Keratinocyte (primary cell): ENCODE data around the gene KCNB1. TPM values are rescaled to one million over a fixed set of nuclear protein-coding genes. Genes with fewer than 3 reads are reported as not detected.

ENCODE experiments used
- DNase-seq: peaks from one replicate; pipeline ENCODE4 v3.0.0-alpha.2; 2011; ENCODE audit warnings: low read depth, missing footprints, low spot score
- FAIRE-seq: peaks from 2 replicates; lab custom pipeline; 2011; peaks lifted over from hg19 to GRCh38; lab: Jason Lieb, UNC
- H2AFZ ChIP-seq: 2 replicates; pipeline ENCODE4 v1.6.0; 2012; ENCODE audit warnings: low read length, control low read depth, inconsistent platforms; ENCODE audit not compliant: control insufficient read depth
- H3K27ac ChIP-seq: 2 replicates; pipeline ENCODE4 v1.5.1; 2011; ENCODE audit warnings: low read length; ENCODE audit not compliant: control insufficient read depth, insufficient read depth
- H3K27me3 ChIP-seq: 3 replicates; pipeline ENCODE4 v1.6.0; 2011; ENCODE audit warnings: low read length; ENCODE audit not compliant: control insufficient read depth, insufficient read depth; ENCODE audit errors: extremely low read depth
- H3K36me3 ChIP-seq, 2 experiments: 2 replicates in 1 of 2; 3 replicates in 1 of 2; pipeline ENCODE4 v1.5.1; 2011; ENCODE audit warnings: low read length in 2 of 2, mild to moderate bottlenecking in 1 of 2; ENCODE audit not compliant: control insufficient read depth in 2 of 2, insufficient read depth in 2 of 2; ENCODE audit errors: extremely low read depth in 1 of 2
- H3K4me1 ChIP-seq: 3 replicates; pipeline ENCODE4 v1.5.1; 2011; ENCODE audit warnings: low read length; ENCODE audit not compliant: control insufficient read depth, insufficient read depth; ENCODE audit errors: extremely low read depth
- H3K4me2 ChIP-seq: 3 replicates; pipeline ENCODE4 v1.6.0; 2011; ENCODE audit warnings: low read depth, low read length; ENCODE audit not compliant: control insufficient read depth, insufficient read depth; ENCODE audit errors: extremely low read depth
- H3K4me3 ChIP-seq, 3 experiments: fragments of 200-600 bp in 1 of 3; sonication (generic) in 1 of 3; 2 replicates in 2 of 3; 3 replicates in 1 of 3; pipeline ENCODE4 v1.5.1; 2011 to 2016; ENCODE audit warnings: low read length in 3 of 3, mild to moderate bottlenecking in 3 of 3, control low read depth in 2 of 3, inconsistent platforms in 1 of 3, low read depth in 1 of 3, mixed read lengths in 1 of 3, mixed run types in 1 of 3, moderate library complexity in 1 of 3; ENCODE audit not compliant: control insufficient read depth in 2 of 3, insufficient read depth in 2 of 3; ENCODE audit errors: extremely low read depth in 1 of 3
- H3K79me2 ChIP-seq: 2 replicates; pipeline ENCODE4 v1.6.0; 2012; ENCODE audit warnings: low read length; ENCODE audit not compliant: control insufficient read depth, insufficient read depth
- H3K9ac ChIP-seq: 3 replicates; pipeline ENCODE4 v1.6.0; 2011; ENCODE audit warnings: low read length; ENCODE audit not compliant: control insufficient read depth, insufficient read depth; ENCODE audit errors: extremely low read depth
- H3K9me1 ChIP-seq: 3 replicates; pipeline ENCODE4 v1.6.0; 2011; ENCODE audit warnings: low read length; ENCODE audit not compliant: control insufficient read depth, insufficient read depth; ENCODE audit errors: extremely low read depth
- H3K9me3 ChIP-seq: 2 replicates; pipeline ENCODE4 v1.5.1; 2012; ENCODE audit warnings: low read depth, low read length; ENCODE audit not compliant: control insufficient read depth
- H4K20me1 ChIP-seq: 3 replicates; pipeline ENCODE4 v1.6.0; 2011; ENCODE audit warnings: low read length; ENCODE audit not compliant: control insufficient read depth, insufficient read depth; ENCODE audit errors: extremely low read depth
- CTCF ChIP-seq, 3 experiments: IDR thresholded peaks in 1 of 3; conservative IDR thresholded peaks in 1 of 3; optimal IDR thresholded peaks in 1 of 3; 2 replicates in 2 of 3; 3 replicates in 1 of 3; pipeline versions ENCODE3 to v1.5.1; 2011; ENCODE audit warnings: low read length in 3 of 3, mild to moderate bottlenecking in 3 of 3, moderate library complexity in 2 of 3, control low read depth in 1 of 3, inconsistent platforms in 1 of 3; ENCODE audit not compliant: insufficient read depth in 2 of 3; ENCODE audit errors: extremely low read depth in 1 of 3
- EZH2 ChIP-seq: IDR thresholded peaks from one replicate; pipeline ENCODE4 v1.6.1; 2012; ENCODE audit warnings: inconsistent platforms, mild to moderate bottlenecking, low read length, moderate library complexity
- dilution Hi-C: fragments of 300-500 bp; cut with MboI; formaldehyde crosslinking; loops from one replicate; pipeline ENCODE4 v1.7.0; 2020; ENCODE audit warnings: low sequenced_read_pairs; ENCODE audit not compliant: extremely low pct_ligation_motif_present
- polyA plus RNA-seq, 5 experiments: library from polyadenylated mRNA; depleted of rRNA in 3 of 5; stranded (reverse) in 3 of 5; stranded (forward) in 1 of 5; unstranded in 1 of 5; fragments of >200 nt; gene quantifications; 1 replicate in 1 of 5; 2 replicates in 3 of 5; 3 replicates in 1 of 5; pipeline versions ENCODE4 v1.2.1 to v1.2.3, GENCODE V29; 2011 to 2012; ENCODE audit warnings: missing spikeins in 2 of 5, low read depth in 1 of 5, low replicate concordance in 1 of 5

The KCNB1 gene
- polyA plus RNA-seq, 1 donor (not counting 4 experiments of a cell fraction or from before 2014, with no cell fraction given), result not detected

GRCh38 chr20:49336786-49337185, 145.7 kb downstream of the KCNB1 start:
- Histone ChIP-seq H3K9me1 (no peaks in the 10 kb centered on the region), H3K9ac (no peak overlapping the region), H3K4me1 (no peaks in the 10 kb centered on the region), H3K36me3 (no peaks in the 10 kb centered on the region), H3K9me3 (no peaks in the 10 kb centered on the region), H2AFZ (no peak overlapping the region), H4K20me1 (no peaks in the 10 kb centered on the region), H3K4me2 (no peak overlapping the region), H3K79me2 (no peaks in the 10 kb centered on the region), H3K4me3 (no peak overlapping the region), H3K27me3 (peaks cover 11% of the 10 kb centered on the region), H3K27ac (no peak overlapping the region)
- FAIRE-seq, result no peak
- dilution Hi-C loops, result no loop called here
- TF ChIP-seq EZH2, result no peak
- TF ChIP-seq CTCF (optimal IDR thresholded peaks at IDR 0.05 in 1 of 3, IDR thresholded peaks at IDR 0.05 in 1 of 3, conservative IDR thresholded peaks at IDR 0.05 in 1 of 3; ENCODE audit: extremely low read depth in 1 of 3, insufficient read depth in 2 of 3, low read length in 3 of 3), result no peak
- no peak for DNase-seq

- H3K9ac ChIP-seq, result no peak overlapping the region
- no peak overlapping the region for H2AFZ ChIP-seq
- no peaks in the 10 kb centered on the region for H3K79me2 ChIP-seq
- H3K9me3 ChIP-seq, result no peaks in the 10 kb centered on the region
- no peak overlapping the region for H3K4me3 ChIP-seq
- no peaks in the 10 kb centered on the region for H3K4me1 ChIP-seq
- DNase-seq, result no peak
- H3K9me1 ChIP-seq, result no peaks in the 10 kb centered on the region
- H3K27ac ChIP-seq, result no peak overlapping the region
- no peaks in the 10 kb centered on the region for H3K36me3 ChIP-seq
- H3K4me2 ChIP-seq, result no peak overlapping the region
- peaks cover 11% of the 10 kb centered on the region for H3K27me3 ChIP-seq
- no peak for FAIRE-seq
- H4K20me1 ChIP-seq, result no peaks in the 10 kb centered on the region
- dilution Hi-C loops, result no loop called here
- no peak for TF ChIP-seq CTCF (optimal IDR thresholded peaks at IDR 0.05 in 1 of 3, IDR thresholded peaks at IDR 0.05 in 1 of 3, conservative IDR thresholded peaks at IDR 0.05 in 1 of 3; ENCODE audit: extremely low read depth in 1 of 3, insufficient read depth in 2 of 3, low read length in 3 of 3)
- no peak for TF ChIP-seq EZH2
Measured at GRCh38 chr20:49335476-49335875, 147.0 kb downstream of the KCNB1 start.
